Gastrocnemius medialis (tissue), 4 donors: ENCODE results near the gene GRID1.

Experiments used
- POLR2A ChIP-seq, 2 donors: fragments of 450-650 bp; IDR thresholded peaks; one replicate each; pipeline ENCODE4 v1.6.1; 2017; ENCODE audit warnings: antibody characterized with exemption in 2 of 2, mild to moderate bottlenecking in 2 of 2, moderate library complexity in 2 of 2
- TF ChIP-seq, protein P1 (sequence below), 5 experiments: fragments of 450-650 bp in 3 of 5; fragments of 200-600 bp in 2 of 5; sonication (generic) in 2 of 5; IDR thresholded peaks in 4 of 5; conservative IDR thresholded peaks in 1 of 5; 1 replicate in 4 of 5; 2 replicates in 1 of 5; pipeline ENCODE4 v1.5.1; 2016 to 2019; ENCODE audit warnings: antibody characterized with exemption in 5 of 5, mild to moderate bottlenecking in 3 of 5, moderate library complexity in 3 of 5

DNA sequence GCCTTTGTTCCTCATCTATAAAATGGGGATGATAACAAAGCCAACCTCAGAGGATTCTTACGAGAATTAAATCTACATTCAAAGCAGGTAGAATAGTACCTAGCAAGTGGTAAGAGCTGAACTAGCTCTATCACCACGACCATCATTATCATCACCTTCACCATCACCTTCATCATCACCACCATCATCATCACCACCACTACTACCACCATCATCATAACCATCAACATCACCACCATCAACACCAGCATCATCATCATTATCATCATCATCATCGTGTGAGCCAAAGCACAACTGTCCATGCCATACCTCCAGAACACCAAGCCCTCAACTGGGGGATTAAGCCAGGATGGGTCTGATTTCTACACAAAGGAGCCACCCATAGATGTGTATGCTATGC lies 206.8 kb downstream of the GRID1 start:
- no peak for TF ChIP-seq POLR2A (IDR thresholded peaks at IDR 0.05)
- TF ChIP-seq, protein P1, sequence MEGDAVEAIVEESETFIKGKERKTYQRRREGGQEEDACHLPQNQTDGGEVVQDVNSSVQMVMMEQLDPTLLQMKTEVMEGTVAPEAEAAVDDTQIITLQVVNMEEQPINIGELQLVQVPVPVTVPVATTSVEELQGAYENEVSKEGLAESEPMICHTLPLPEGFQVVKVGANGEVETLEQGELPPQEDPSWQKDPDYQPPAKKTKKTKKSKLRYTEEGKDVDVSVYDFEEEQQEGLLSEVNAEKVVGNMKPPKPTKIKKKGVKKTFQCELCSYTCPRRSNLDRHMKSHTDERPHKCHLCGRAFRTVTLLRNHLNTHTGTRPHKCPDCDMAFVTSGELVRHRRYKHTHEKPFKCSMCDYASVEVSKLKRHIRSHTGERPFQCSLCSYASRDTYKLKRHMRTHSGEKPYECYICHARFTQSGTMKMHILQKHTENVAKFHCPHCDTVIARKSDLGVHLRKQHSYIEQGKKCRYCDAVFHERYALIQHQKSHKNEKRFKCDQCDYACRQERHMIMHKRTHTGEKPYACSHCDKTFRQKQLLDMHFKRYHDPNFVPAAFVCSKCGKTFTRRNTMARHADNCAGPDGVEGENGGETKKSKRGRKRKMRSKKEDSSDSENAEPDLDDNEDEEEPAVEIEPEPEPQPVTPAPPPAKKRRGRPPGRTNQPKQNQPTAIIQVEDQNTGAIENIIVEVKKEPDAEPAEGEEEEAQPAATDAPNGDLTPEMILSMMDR (IDR thresholded peaks at IDR 0.05 in 4 of 5, conservative IDR thresholded peaks at IDR 0.05 in 1 of 5), result no peak
